ENCODE measurements around the gene CEL.

CEL gene

GRCh38 chr9:133105461-133105770 is 43.6 kb downstream of the CEL start:
- H3K36me3 ChIP-seq (ENCODE audit: low read depth), result peaks cover 52% of the 10 kb centered on the region
- H3K27me3 ChIP-seq (ENCODE audit: insufficient read depth, poor library complexity, severe bottlenecking), result no peaks in the 10 kb centered on the region
- ATAC-seq (ENCODE audit: low read depth), result no peak
- TF ChIP-seq CTCF (IDR thresholded peaks at IDR 0.05; ENCODE audit: poor library complexity, severe bottlenecking), result no peak
- no peak overlapping the region for H3K4me3 ChIP-seq (ENCODE audit: severe bottlenecking)
- peak; percentile 59 for DNase-seq (ENCODE audit: low spot score)
- no peak overlapping the region for H3K27ac ChIP-seq (ENCODE audit: poor library complexity, severe bottlenecking)
- H3K9me3 ChIP-seq (ENCODE audit: severe bottlenecking), result no peaks in the 10 kb centered on the region
- no peaks in the 10 kb centered on the region for H3K4me1 ChIP-seq (ENCODE audit: insufficient read depth, poor library complexity, severe bottlenecking)

GRCh38 chr9:133106511-133107244 is 44.9 kb downstream of the CEL start:
- Histone ChIP-seq H3K4me1 (ENCODE audit: insufficient read depth, poor library complexity, severe bottlenecking) (no peaks in the 10 kb centered on the region), H3K27me3 (ENCODE audit: insufficient read depth, poor library complexity, severe bottlenecking) (no peaks in the 10 kb centered on the region), H3K9me3 (ENCODE audit: severe bottlenecking) (no peaks in the 10 kb centered on the region), H3K36me3 (ENCODE audit: low read depth) (peaks cover 48% of the 10 kb centered on the region), H3K27ac (ENCODE audit: poor library complexity, severe bottlenecking) (no peak overlapping the region), H3K4me3 (ENCODE audit: severe bottlenecking) (no peak overlapping the region)
- TF ChIP-seq CTCF (IDR thresholded peaks at IDR 0.05; ENCODE audit: poor library complexity, severe bottlenecking), result no peak
- no peak for ATAC-seq (ENCODE audit: low read depth)
- peak; percentile 49 for DNase-seq (ENCODE audit: low spot score)

- Histone ChIP-seq H3K4me3 (ENCODE audit: severe bottlenecking) (no peak overlapping the region), H3K4me1 (ENCODE audit: insufficient read depth, poor library complexity, severe bottlenecking) (no peaks in the 10 kb centered on the region), H3K36me3 (ENCODE audit: low read depth) (peaks cover 42% of the 10 kb centered on the region), H3K27ac (ENCODE audit: poor library complexity, severe bottlenecking) (no peak overlapping the region), H3K9me3 (ENCODE audit: severe bottlenecking) (no peaks in the 10 kb centered on the region), H3K27me3 (ENCODE audit: insufficient read depth, poor library complexity, severe bottlenecking) (no peaks in the 10 kb centered on the region)
- no peak for TF ChIP-seq CTCF (IDR thresholded peaks at IDR 0.05; ENCODE audit: poor library complexity, severe bottlenecking)
- ATAC-seq (ENCODE audit: low read depth) (no peak), DNase-seq (ENCODE audit: low spot score) (peak; percentile 43)
These were observed 45.5 kb downstream of the CEL start for GRCh38 chr9:133107245-133107722.

- peaks cover 33% of the 10 kb centered on the region for H3K36me3 ChIP-seq (ENCODE audit: low read depth)
- H3K4me3 ChIP-seq (ENCODE audit: severe bottlenecking), result no peak overlapping the region
- TF ChIP-seq CTCF (IDR thresholded peaks at IDR 0.05; ENCODE audit: poor library complexity, severe bottlenecking), result no peak
- DNase-seq (ENCODE audit: low spot score) (peak; percentile 39), ATAC-seq (ENCODE audit: low read depth) (no peak)
- no peaks in the 10 kb centered on the region for H3K4me1 ChIP-seq (ENCODE audit: insufficient read depth, poor library complexity, severe bottlenecking)
- H3K27me3 ChIP-seq (ENCODE audit: insufficient read depth, poor library complexity, severe bottlenecking), result no peaks in the 10 kb centered on the region
- H3K9me3 ChIP-seq (ENCODE audit: severe bottlenecking), result no peaks in the 10 kb centered on the region
- H3K27ac ChIP-seq (ENCODE audit: poor library complexity, severe bottlenecking), result no peak overlapping the region
These were observed 46.4 kb downstream of the CEL start for GRCh38 chr9:133107961-133108793.
